OCI-LY7 (cell line): ENCODE results near the gene KCNQ4. TPM values are rescaled to one million over a fixed set of nuclear protein-coding genes. Genes with fewer than 3 reads are reported as not detected.

Source experiments
- BruUV-seq: library from RNA; stranded (reverse); fragments of 400-500 nt; replicated peaks from 2 replicates; lab custom pipeline; 2021; lab: Mats Ljungman, UMichigan
- CTCF ChIA-PET: fragments of 300-600 bp; sonication (Branson Sonifier 250); formaldehyde crosslinking; loops from one replicate; lab custom pipeline; 2022; ENCODE audit warnings: antibody characterized with exemption; ENCODE audit not compliant: unreplicated experiment; lab: Charles Lee
- POLR2A ChIA-PET: fragments of 300-600 bp; sonication (Branson Sonifier 250); formaldehyde crosslinking; loops from one replicate; lab custom pipeline; 2022; ENCODE audit warnings: antibody characterized with exemption; lab: Charles Lee
- DNase-seq: peaks from one replicate; pipeline ENCODE4 v3.0.0-alpha.2; 2015; ENCODE audit warnings: low spot score
- H2AFZ ChIP-seq: fragments of 200-600 bp; sonication (generic), shearing (Covaris generic); 2 replicates; pipeline ENCODE4 v1.6.1; 2014; ENCODE audit warnings: mild to moderate bottlenecking, antibody characterized with exemption, low read length, moderate library complexity
- H3K27ac ChIP-seq: fragments of 200-600 bp; sonication (generic); 2 replicates; pipeline ENCODE4 v1.5.1; 2014; ENCODE audit warnings: mixed run types, low read depth, mild to moderate bottlenecking, moderate library complexity, low read length, inconsistent platforms; ENCODE audit not compliant: poor library complexity, severe bottlenecking
- H3K36me3 ChIP-seq: fragments of 200-600 bp; sonication (generic); 2 replicates; pipeline ENCODE4 v1.6.1; 2014; ENCODE audit warnings: mild to moderate bottlenecking, antibody characterized with exemption, low read length, moderate library complexity, mixed read lengths; ENCODE audit not compliant: insufficient read depth
- H3K4me1 ChIP-seq: fragments of 200-600 bp; sonication (generic); 2 replicates; pipeline ENCODE4 v1.5.1; 2014; ENCODE audit warnings: mild to moderate bottlenecking, low read length; ENCODE audit not compliant: insufficient read depth, poor library complexity, severe bottlenecking
- H3K4me2 ChIP-seq: fragments of 200-600 bp; sonication (generic); 2 replicates; pipeline ENCODE4 v1.6.1; 2014; ENCODE audit warnings: mild to moderate bottlenecking, low read length
- H3K4me3 ChIP-seq: fragments of 200-600 bp; sonication (generic); 2 replicates; pipeline ENCODE4 v1.5.1; 2014; ENCODE audit warnings: mild to moderate bottlenecking, low read depth, low read length; ENCODE audit not compliant: poor library complexity, severe bottlenecking
- H3K79me2 ChIP-seq: fragments of 200-600 bp; sonication (generic); 2 replicates; pipeline ENCODE4 v1.6.1; 2016; ENCODE audit warnings: low read depth, mild to moderate bottlenecking, low read length, moderate library complexity, mixed read lengths; ENCODE audit not compliant: insufficient read depth
- H3K9me2 ChIP-seq: fragments of 200-600 bp; sonication (generic); 2 replicates; pipeline ENCODE4 v1.6.1; 2016; ENCODE audit warnings: mild to moderate bottlenecking, low read length, mixed read lengths; ENCODE audit not compliant: insufficient read depth
- H3K9me3 ChIP-seq: fragments of 200-600 bp; sonication (generic); 2 replicates; pipeline ENCODE4 v1.6.1; 2014; ENCODE audit warnings: mild to moderate bottlenecking, mixed run types, low read length, mixed read lengths
- H4K20me1 ChIP-seq: fragments of 200-600 bp; sonication (generic); 2 replicates; pipeline ENCODE4 v1.6.1; 2014; ENCODE audit warnings: mild to moderate bottlenecking, antibody characterized with exemption, low read length, moderate library complexity, mixed read lengths; ENCODE audit not compliant: insufficient read depth
- EZH2phosphoT487 ChIP-seq: fragments of 200-600 bp; sonication (generic); IDR thresholded peaks from 2 replicates; pipeline ENCODE4 v1.6.1; 2018; ENCODE audit warnings: low read depth, borderline replicate concordance, mild to moderate bottlenecking, mixed run types, antibody characterized with exemption, low read length, moderate library complexity, mixed read lengths
- intact Hi-C: fragments of 100-400 bp; cut with micrococcal nuclease; formaldehyde crosslinking; loops from one replicate; pipeline ENCODE4 v1.10.0; 2022; ENCODE audit not compliant: unreplicated experiment
- total RNA-seq, 2 experiments: library from RNA; depleted of rRNA in 1 of 2; stranded (reverse); fragments of >200 nt in 1 of 2; shearing (Covaris generic) in 1 of 2; gene quantifications; 2 replicates each; pipeline ENCODE4 v1.2.3, GENCODE V29; 2014 to 2022
- TF ChIP-seq, protein P1 (sequence below): fragments of 200-600 bp; sonication (generic); conservative IDR thresholded peaks from 2 replicates; pipeline ENCODE4 v1.5.1; 2014; ENCODE audit warnings: mild to moderate bottlenecking, antibody characterized with exemption, low read length, moderate library complexity, mixed read lengths

The KCNQ4 gene
- total RNA-seq, 2 experiments from 2014 or later: 0.16 to 0.49 TPM

- Histone ChIP-seq H2AFZ (no peak overlapping the region), H3K79me2 (no peaks in the 10 kb centered on the region), H4K20me1 (no peaks in the 10 kb centered on the region), H3K9me3 (no peaks in the 10 kb centered on the region), H3K27ac (no peak overlapping the region), H3K36me3 (no peaks in the 10 kb centered on the region), H3K9me2 (no peaks in the 10 kb centered on the region), H3K4me1 (peaks cover 13% of the 10 kb centered on the region), H3K4me3 (no peak overlapping the region), H3K4me2 (no peak overlapping the region)
- TF ChIP-seq EZH2phosphoT487: no peak
- TF ChIP-seq, protein P1, sequence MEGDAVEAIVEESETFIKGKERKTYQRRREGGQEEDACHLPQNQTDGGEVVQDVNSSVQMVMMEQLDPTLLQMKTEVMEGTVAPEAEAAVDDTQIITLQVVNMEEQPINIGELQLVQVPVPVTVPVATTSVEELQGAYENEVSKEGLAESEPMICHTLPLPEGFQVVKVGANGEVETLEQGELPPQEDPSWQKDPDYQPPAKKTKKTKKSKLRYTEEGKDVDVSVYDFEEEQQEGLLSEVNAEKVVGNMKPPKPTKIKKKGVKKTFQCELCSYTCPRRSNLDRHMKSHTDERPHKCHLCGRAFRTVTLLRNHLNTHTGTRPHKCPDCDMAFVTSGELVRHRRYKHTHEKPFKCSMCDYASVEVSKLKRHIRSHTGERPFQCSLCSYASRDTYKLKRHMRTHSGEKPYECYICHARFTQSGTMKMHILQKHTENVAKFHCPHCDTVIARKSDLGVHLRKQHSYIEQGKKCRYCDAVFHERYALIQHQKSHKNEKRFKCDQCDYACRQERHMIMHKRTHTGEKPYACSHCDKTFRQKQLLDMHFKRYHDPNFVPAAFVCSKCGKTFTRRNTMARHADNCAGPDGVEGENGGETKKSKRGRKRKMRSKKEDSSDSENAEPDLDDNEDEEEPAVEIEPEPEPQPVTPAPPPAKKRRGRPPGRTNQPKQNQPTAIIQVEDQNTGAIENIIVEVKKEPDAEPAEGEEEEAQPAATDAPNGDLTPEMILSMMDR: no peak
- intact Hi-C loops: no loop called here
- ChIA-PET CTCF (interaction anchor here (0.7 kb wide), 1 partner anchor 47 kb away, joined by 3 read pairs; no protein-coding TSS in a partner anchor), POLR2A (interaction anchor here (0.6 to 1.1 kb wide), 3 partner anchors 26 to 1241 kb away, joined by 3 to 5 read pairs (median 4); no protein-coding TSS in a partner anchor)
- DNase-seq: no peak
- no TSS peak for BruUV-seq
Observed at GRCh38 chr1:40820911-40821693, 37.5 kb downstream of the KCNQ4 start.

- Histone ChIP-seq H3K9me2 (no peaks in the 10 kb centered on the region), H2AFZ (no peak overlapping the region), H3K27ac (no peak overlapping the region), H3K9me3 (no peaks in the 10 kb centered on the region), H3K4me2 (no peak overlapping the region), H3K4me1 (peaks cover 13% of the 10 kb centered on the region), H3K79me2 (no peaks in the 10 kb centered on the region), H3K36me3 (no peaks in the 10 kb centered on the region), H4K20me1 (no peaks in the 10 kb centered on the region), H3K4me3 (no peak overlapping the region)
- no peak for DNase-seq
- BruUV-seq: no TSS peak
- intact Hi-C loops: no loop called here
- CTCF ChIA-PET: no interaction called here
- TF ChIP-seq, protein P1: no peak
- TF ChIP-seq EZH2phosphoT487: no peak
- POLR2A ChIA-PET: interaction anchor here (0.7 kb wide), 1 partner anchor 130 kb away, joined by 3 read pairs; no protein-coding TSS in a partner anchor
Observed at GRCh38 chr1:40822890-40823289, 39.3 kb downstream of the KCNQ4 start.

DNA sequence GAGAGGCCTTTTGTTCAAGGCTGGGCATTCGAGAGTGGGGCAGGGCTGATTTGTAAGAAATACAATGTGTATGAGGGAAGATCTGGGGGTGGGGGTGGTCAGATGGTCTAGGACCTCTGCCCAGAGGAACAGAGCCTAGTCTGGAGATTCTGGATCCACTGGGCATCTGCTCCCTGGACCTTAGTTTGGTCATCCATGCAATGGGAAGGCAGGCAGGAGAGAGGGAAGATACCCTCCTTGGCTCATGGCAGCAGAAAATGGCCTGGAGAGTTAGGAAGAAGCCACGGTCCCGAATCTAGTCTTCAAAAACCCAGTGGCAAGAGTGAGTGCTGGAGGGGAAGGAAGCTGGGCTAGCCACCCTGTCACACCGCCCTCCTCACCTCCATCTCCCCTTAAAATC, 39.8 kb downstream of the KCNQ4 start:
- H3K4me3 ChIP-seq: no peak overlapping the region
- intact Hi-C loops: no loop called here
- peaks cover 11% of the 10 kb centered on the region for H3K4me1 ChIP-seq
- POLR2A ChIA-PET: interaction anchor here (0.7 kb wide), 1 partner anchor 130 kb away, joined by 3 read pairs; no protein-coding TSS in a partner anchor
- no peak for DNase-seq
- no peaks in the 10 kb centered on the region for H4K20me1 ChIP-seq
- H3K79me2 ChIP-seq: no peaks in the 10 kb centered on the region
- no TSS peak for BruUV-seq
- CTCF ChIA-PET: no interaction called here
- TF ChIP-seq, protein P1: no peak
- no peak for TF ChIP-seq EZH2phosphoT487
- H3K4me2 ChIP-seq: no peak overlapping the region
- no peaks in the 10 kb centered on the region for H3K9me2 ChIP-seq
- no peaks in the 10 kb centered on the region for H3K36me3 ChIP-seq
- no peak overlapping the region for H3K27ac ChIP-seq
- H2AFZ ChIP-seq: no peak overlapping the region
- H3K9me3 ChIP-seq: no peaks in the 10 kb centered on the region
